Lung (tissue), 12 donors: ENCODE data around the gene SOX6. TPM values are rescaled to one million over a fixed set of nuclear protein-coding genes. Genes with fewer than 3 reads are reported as not detected.

ENCODE experiments used
- ATAC-seq: fragments of 200-7000 bp; cut with Tn5 transposase; one replicate; pipeline ENCODE4 v1.9.1; 2020; ENCODE audit warnings: moderate number of reproducible peaks; ENCODE audit not compliant: insufficient read depth, low FRiP score
- DNase-seq, 3 donors: peaks; one replicate each; pipeline ENCODE4 v3.0.0-alpha.2; 2013 to 2017
- H3K27ac ChIP-seq, 2 donors: one replicate each; pipeline ENCODE4 v1.5.1; 2013; ENCODE audit warnings: mild to moderate bottlenecking in 2 of 2, moderate library complexity in 2 of 2, control low read depth in 1 of 2, inconsistent platforms in 1 of 2, low read depth in 1 of 2, low read length in 1 of 2
- H3K27me3 ChIP-seq, 3 donors: one replicate each; pipeline ENCODE4 v1.5.1; 2013; ENCODE audit warnings: low read length in 2 of 3; ENCODE audit not compliant: control insufficient read depth in 3 of 3, insufficient read depth in 3 of 3
- H3K36me3 ChIP-seq, 4 donors: one replicate each; pipeline ENCODE4 v1.5.1; 2013; ENCODE audit warnings: low read length in 4 of 4, mild to moderate bottlenecking in 1 of 4, moderate library complexity in 1 of 4; ENCODE audit not compliant: control insufficient read depth in 4 of 4, insufficient read depth in 4 of 4
- H3K4me1 ChIP-seq, 5 donors: one replicate each; pipeline ENCODE4 v1.5.1; 2013; ENCODE audit warnings: low read length in 5 of 5, mild to moderate bottlenecking in 2 of 5, moderate library complexity in 1 of 5; ENCODE audit not compliant: control insufficient read depth in 5 of 5, insufficient read depth in 5 of 5
- H3K4me3 ChIP-seq: one replicate; pipeline ENCODE4 v1.5.1; 2013; ENCODE audit warnings: mild to moderate bottlenecking, control low read depth, moderate library complexity
- H3K9ac ChIP-seq, 2 donors: one replicate each; pipeline ENCODE4 v1.5.1; 2013; ENCODE audit warnings: low read length in 2 of 2, control low read depth in 1 of 2; ENCODE audit not compliant: insufficient read depth in 1 of 2
- H3K9me3 ChIP-seq, 4 donors: one replicate each; pipeline ENCODE4 v1.5.1; 2013; ENCODE audit warnings: low read length in 3 of 4, mild to moderate bottlenecking in 1 of 4, moderate library complexity in 1 of 4; ENCODE audit not compliant: control insufficient read depth in 4 of 4, insufficient read depth in 3 of 4
- CTCF ChIP-seq: IDR thresholded peaks from 2 replicates; pipeline ENCODE4 v1.5.1; 2012; ENCODE audit warnings: mild to moderate bottlenecking; ENCODE audit errors: control extremely low read depth, extremely low read depth
- WGBS, 2 donors: extraction: QIAGEN DNeasy Blood & Tissue Kit; methylation state at CpG; one replicate each; pipeline ENCODE4 v1.1.7; 2013; 5-methylcytosine and 5-hydroxymethylcytosine counted together
- polyA plus RNA-seq, 2 donors: library from polyadenylated mRNA; stranded (reverse); fragments of 200-250 nt; gene quantifications; one replicate each; pipeline ENCODE4 v1.2.1, GENCODE V29; 2013
- total RNA-seq, 2 donors: library from RNA; depleted of rRNA in 1 of 2; stranded (reverse); fragments of >200 nt in 1 of 2; gene quantifications; one replicate each; pipeline ENCODE4 v1.2.1, GENCODE V29; 2014 to 2021
- donor health status: control.
- donor health status: control.
- donor health status: Bipolar disorder and iron deficiency.
- donor health status: healthy.
- donor health status: DM: yes; HTN: yes; CAD: no.

Gene SOX6
- total and polyA plus RNA-seq, 4 donors, result 0.58 to 31.7 (median 7.4) TPM

- Histone ChIP-seq H3K27ac (no peak overlapping the region), H3K9ac (no peak overlapping the region), H3K4me3 (no peak overlapping the region), H3K4me1 (peaks cover 0 to 8% (median 0%) of the 10 kb centered on the region in 5 donors), H3K36me3 (no peaks in the 10 kb centered on the region), H3K9me3 (no peaks in the 10 kb centered on the region), H3K27me3 (no peaks in the 10 kb centered on the region)
- ATAC-seq (no peak), DNase-seq (no peak)
- 71 to 89% methylated on average over 2 of the region's 2 CpGs for WGBS, 2 donors
- TF ChIP-seq CTCF, result no peak
Observed at GRCh38 chr11:16182553-16182952, 173.8 kb downstream of the SOX6 start.

DNA sequence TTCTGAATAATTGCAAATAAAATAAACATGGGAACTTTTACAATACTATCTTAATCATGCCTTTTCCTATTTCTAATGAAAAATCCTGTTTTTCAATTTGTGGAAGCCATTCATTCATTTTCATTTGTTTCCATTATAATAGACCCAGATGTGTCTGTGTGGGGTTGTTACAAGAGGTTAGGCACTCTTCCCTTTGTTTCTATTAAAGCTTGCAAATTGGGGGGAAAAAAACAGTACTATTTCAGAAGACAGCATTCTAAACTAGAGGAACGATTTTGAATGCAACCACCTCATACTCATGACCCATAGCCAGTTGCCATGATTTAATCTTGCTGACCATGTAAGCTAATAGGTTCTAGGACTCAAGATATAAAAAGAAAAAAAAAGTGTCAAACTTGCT, 175.5 kb downstream of the SOX6 start:
- H3K4me1 ChIP-seq, result peaks cover 0 to 6% (median 0%) of the 10 kb centered on the region in 5 donors
- TF ChIP-seq CTCF, result no peak
- no peak overlapping the region for H3K9ac ChIP-seq
- 80 to 89% methylated on average over 1 of the region's 1 CpG for WGBS, 2 donors
- DNase-seq (no peak), ATAC-seq (no peak)
- no peaks in the 10 kb centered on the region for H3K27me3 ChIP-seq
- no peaks in the 10 kb centered on the region for H3K9me3 ChIP-seq
- H3K36me3 ChIP-seq, result no peaks in the 10 kb centered on the region
- H3K4me3 ChIP-seq, result no peak overlapping the region
- no peak overlapping the region for H3K27ac ChIP-seq

- Histone ChIP-seq H3K9me3 (no peaks in the 10 kb centered on the region), H3K4me3 (no peak overlapping the region), H3K27me3 (no peaks in the 10 kb centered on the region), H3K4me1 (peaks cover 0 to 2% (median 0%) of the 10 kb centered on the region in 5 donors), H3K27ac (no peak overlapping the region), H3K36me3 (no peaks in the 10 kb centered on the region), H3K9ac (no peak overlapping the region)
- ATAC-seq, result no peak
- TF ChIP-seq CTCF, result no peak
- 82 to 88% methylated on average over 3 of the region's 3 CpGs for WGBS, 2 donors
- DNase-seq, result no peak
Observed at GRCh38 chr11:16179676-16180075, 176.7 kb downstream of the SOX6 start.

DNA sequence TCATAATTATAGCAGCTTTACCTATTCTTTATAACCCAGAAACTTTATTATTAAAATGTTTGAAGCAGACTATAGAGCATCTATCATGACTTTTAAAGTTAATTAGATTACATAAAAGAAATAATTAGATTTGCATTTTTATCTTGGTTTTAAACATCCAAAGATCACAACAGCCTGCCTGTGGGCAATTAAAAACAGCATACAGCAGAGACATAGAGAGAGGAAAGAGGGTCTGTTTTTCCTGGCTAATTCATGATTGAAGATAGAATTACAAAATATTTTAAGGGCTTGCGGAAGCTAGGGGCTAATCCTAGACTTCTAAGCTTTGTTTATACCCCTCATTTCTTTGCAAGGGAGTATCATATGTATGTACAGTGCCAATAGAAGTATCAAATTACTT, 178.1 kb downstream of the SOX6 start:
- Histone ChIP-seq H3K4me3 (no peak overlapping the region), H3K27ac (no peak overlapping the region), H3K4me1 (no peaks in the 10 kb centered on the region), H3K27me3 (no peaks in the 10 kb centered on the region), H3K9ac (no peak overlapping the region), H3K9me3 (no peaks in the 10 kb centered on the region), H3K36me3 (no peaks in the 10 kb centered on the region)
- no peak for TF ChIP-seq CTCF
- ATAC-seq (no peak), DNase-seq (no peak)
- 91 to 94% methylated on average over 1 of the region's 1 CpG for WGBS, 2 donors
